Measurements from ENCODE around the gene DNAJC5G.
"Not testable (repeated sequence)": the region's sequence is repeated elsewhere in the genome, so short reads cannot be mapped to it uniquely, and the experiment has no call there.

DNAJC5G gene

DNA sequence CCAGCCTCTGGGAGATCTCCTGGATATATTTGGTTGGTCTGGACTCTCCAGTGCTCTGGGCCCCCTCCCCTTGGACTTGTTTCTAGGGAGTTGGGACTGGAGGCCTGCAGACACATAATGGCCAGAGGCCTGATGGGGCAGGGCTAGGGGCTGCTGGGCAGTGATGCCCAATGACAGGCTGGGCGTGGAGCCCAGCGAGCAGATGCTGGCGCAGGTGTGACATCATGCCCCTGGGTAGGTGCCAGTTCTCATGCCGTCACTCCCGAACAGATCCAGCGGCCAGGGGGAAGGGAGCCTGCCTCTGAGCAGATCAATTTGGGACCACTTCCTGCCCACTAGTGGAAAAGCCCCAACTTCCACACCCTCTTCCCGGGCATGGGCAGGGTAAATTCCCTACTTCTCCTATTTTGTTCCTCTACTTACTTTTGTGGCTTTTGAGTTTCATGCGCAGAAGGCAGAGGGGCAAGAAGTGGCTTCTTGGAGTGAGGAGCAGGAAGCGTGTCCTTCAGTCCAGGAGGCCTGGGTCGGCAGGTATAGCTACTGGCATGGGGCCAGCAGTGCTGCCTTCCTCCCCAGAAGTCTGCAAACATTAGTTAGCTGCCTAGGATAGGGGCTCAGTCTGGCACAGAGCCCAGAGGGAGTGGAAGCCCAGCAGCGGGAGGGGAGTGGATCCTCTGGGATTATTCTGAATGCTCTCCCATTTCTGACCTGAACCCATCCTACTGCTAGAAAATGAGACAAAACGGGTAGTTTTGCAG is 41.6 kb downstream of the DNAJC5G start (continued):
- no peak for TF ChIP-seq ZBTB10 (tag by site-specific recombination; IDR thresholded peaks at IDR 0.05)
- no peak for TF ChIP-seq ZNF362 (tag by site-specific recombination; IDR thresholded peaks at IDR 0.05)
- TF ChIP-seq ZNF366 (tag by site-specific recombination; conservative IDR thresholded peaks at IDR 0.05), result no peak

GRCh38 chr2:27319839-27320238 is 44.6 kb downstream of the DNAJC5G start:
- H3K9me3 ChIP-seq (ENCODE audit: control insufficient read depth, insufficient read depth, low read depth, low read length); H3K27ac ChIP-seq (ENCODE audit: extremely low read depth, low read depth, low read length); H3K4me3 ChIP-seq (ENCODE audit: low read depth, low read length): not testable (repeated sequence)
- Histone ChIP-seq H3K36me3 (ENCODE audit: control insufficient read depth in 2 of 2, insufficient read depth in 1 of 2, low read length in 2 of 2) (peaks cover 0 to 16% of the 10 kb centered on the region in 2 experiments; a peak in 1 of 3 replicates), H3K4me1 (ENCODE audit: control insufficient read depth, insufficient read depth, low read length) (peaks cover 14% of the 10 kb centered on the region)
- CTCF ChIA-PET, result interaction anchor here (0.6 to 6.5 kb wide), 4 partner anchors 16 to 233 kb away, joined by 4 to 50 read pairs (median 4); no protein-coding TSS in a partner anchor
- POLR2A ChIA-PET, result interaction anchor here (0.6 to 1.4 kb wide), 5 partner anchors 22 to 68 kb away, joined by 3 to 6 read pairs (median 4); partner anchors contain the start of gene GTF3C2

GRCh38 chr2:27320958-27321543 is 45.8 kb downstream of the DNAJC5G start:
- Histone ChIP-seq H3K4me1 (ENCODE audit: control insufficient read depth, insufficient read depth, low read length) (peaks cover 14% of the 10 kb centered on the region), H3K4me3 (ENCODE audit: low read depth, low read length) (no peak overlapping the region), H3K9me3 (ENCODE audit: control insufficient read depth, insufficient read depth, low read depth, low read length) (no peaks in the 10 kb centered on the region), H3K36me3 (ENCODE audit: control insufficient read depth in 2 of 2, insufficient read depth in 1 of 2, low read length in 2 of 2) (peaks cover 0 to 22% of the 10 kb centered on the region in 2 experiments; a peak in 1 of 3 replicates), H3K27ac (ENCODE audit: extremely low read depth, low read depth, low read length) (peak overlapping the region; percentile 52; the same call in 1 of the 2 replicates)
- CTCF ChIA-PET, result interaction anchor here (0.6 to 6.5 kb wide), 11 partner anchors 11 to 724 kb away, joined by 3 to 50 read pairs (median 4); partner anchors contain the start of gene UCN
- POLR2A ChIA-PET, result interaction anchor here (1.2 to 1.4 kb wide), 2 partner anchors 36 to 42 kb away, joined by 3 to 6 read pairs; partner anchors contain the start of gene GTF3C2
- TF ChIP-seq ZNF132 (tag by site-specific recombination; IDR thresholded peaks at IDR 0.05; ENCODE audit: borderline replicate concordance), result no peak
- TF ChIP-seq ZBTB21 (tag by site-specific recombination; IDR thresholded peaks at IDR 0.05), result 0 out of 2 replicates have a peak, but pooled peaks have one; percentile 31
- no peak for TF ChIP-seq ZNF324 (tag by site-specific recombination; IDR thresholded peaks at IDR 0.05)
- TF ChIP-seq ZNF184 (tag by site-specific recombination; IDR thresholded peaks at IDR 0.05), result peak; percentile 59; the same call in 1 of the 2 replicates
- TF ChIP-seq, protein P1, sequence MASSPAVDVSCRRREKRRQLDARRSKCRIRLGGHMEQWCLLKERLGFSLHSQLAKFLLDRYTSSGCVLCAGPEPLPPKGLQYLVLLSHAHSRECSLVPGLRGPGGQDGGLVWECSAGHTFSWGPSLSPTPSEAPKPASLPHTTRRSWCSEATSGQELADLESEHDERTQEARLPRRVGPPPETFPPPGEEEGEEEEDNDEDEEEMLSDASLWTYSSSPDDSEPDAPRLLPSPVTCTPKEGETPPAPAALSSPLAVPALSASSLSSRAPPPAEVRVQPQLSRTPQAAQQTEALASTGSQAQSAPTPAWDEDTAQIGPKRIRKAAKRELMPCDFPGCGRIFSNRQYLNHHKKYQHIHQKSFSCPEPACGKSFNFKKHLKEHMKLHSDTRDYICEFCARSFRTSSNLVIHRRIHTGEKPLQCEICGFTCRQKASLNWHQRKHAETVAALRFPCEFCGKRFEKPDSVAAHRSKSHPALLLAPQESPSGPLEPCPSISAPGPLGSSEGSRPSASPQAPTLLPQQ (tag by site-specific recombination; IDR thresholded peaks at IDR 0.05), result peak; percentile 83
- TF ChIP-seq ZNF266 (tag by site-specific recombination; IDR thresholded peaks at IDR 0.05; ENCODE audit: low read depth), result no peak
- peak; percentile 74 for TF ChIP-seq CTCF (tag by site-specific recombination; IDR thresholded peaks at IDR 0.05)
- no peak for TF ChIP-seq KLF1 (tag by site-specific recombination; IDR thresholded peaks at IDR 0.05)
- TF ChIP-seq INSM2 (tag by site-specific recombination; IDR thresholded peaks at IDR 0.05), result 0 out of 2 replicates have a peak, but pooled peaks have one; percentile 57
- TF ChIP-seq WT1 (tag by site-specific recombination; IDR thresholded peaks at IDR 0.05), result 0 out of 2 replicates have a peak, but pooled peaks have one; percentile 28
- TF ChIP-seq ZNF501 (tag by site-specific recombination; IDR thresholded peaks at IDR 0.05), result no peak
- no peak for TF ChIP-seq ZNF670 (tag by site-specific recombination; IDR thresholded peaks at IDR 0.05; ENCODE audit: low read depth)
- TF ChIP-seq KLF10 (tag by site-specific recombination; IDR thresholded peaks at IDR 0.05), result no peak
- 0 out of 2 replicates have a peak, but pooled peaks have one; percentile 36 for TF ChIP-seq BCL11A (tag by site-specific recombination; IDR thresholded peaks at IDR 0.05; ENCODE audit: low read depth)
- TF ChIP-seq SP3 (tag by site-specific recombination; IDR thresholded peaks at IDR 0.05), result 0 out of 2 replicates have a peak, but pooled peaks have one; percentile 26
- peak; percentile 80 for TF ChIP-seq ZNF366 (tag by site-specific recombination; conservative IDR thresholded peaks at IDR 0.05)
- TF ChIP-seq ZNF639 (tag by site-specific recombination; IDR thresholded peaks at IDR 0.05), result peak; percentile 71; the same call in 1 of the 2 replicates

All from HEK293 (cell line).